Right renal cortex interstitium (tissue), 3 donors: ENCODE results near the gene CCT8L2. TPM values are rescaled to one million over a fixed set of nuclear protein-coding genes. Genes with fewer than 3 reads are reported as not detected.
"Not testable (repeated sequence)": the region's sequence is repeated elsewhere in the genome, so short reads cannot be mapped to it uniquely, and the experiment has no call there.

Source experiments
- DNase-seq, 3 donors: peaks; one replicate each; pipeline ENCODE4 v3.0.0-alpha.2; 2013; ENCODE audit warnings: low read depth in 3 of 3, low spot score in 2 of 3
- polyA plus RNA-seq, 3 donors: library from polyadenylated mRNA; unstranded; fragments of 120-200 nt; gene quantifications; one replicate each; pipeline ENCODE4 v1.2.1, GENCODE V29; 2013; ENCODE audit not compliant: insufficient read length in 3 of 3

The CCT8L2 gene
- polyA plus RNA-seq: not detected

- DNase-seq: not testable (repeated sequence)
Measured at GRCh38 chr22:16592710-16593109, at the start of gene CCT8L2. Gene CCT8L2, minus strand, starts transcription at chr22:16592810. Its CDS starts 260 bp downstream, at chr22:16592550.

DNA sequence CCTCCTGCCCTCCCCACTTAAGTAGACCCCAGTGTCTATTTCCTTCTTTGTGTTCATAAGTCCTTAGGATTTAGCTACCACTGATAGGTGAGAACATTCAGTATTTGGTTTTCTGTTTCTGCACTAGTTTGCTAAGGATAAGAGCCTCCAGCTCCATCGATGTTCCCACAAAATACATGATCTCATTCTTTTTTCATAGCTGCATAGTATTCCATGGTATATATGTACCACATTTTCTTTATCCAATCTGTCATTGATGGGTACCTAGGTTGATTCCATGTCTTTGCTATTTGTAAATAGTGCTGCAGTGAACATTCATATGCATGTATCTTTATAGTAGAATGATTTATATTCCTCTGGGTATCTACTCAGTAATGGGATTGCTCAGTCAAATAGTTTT, 42.8 kb upstream of the CCT8L2 start:
- not testable (repeated sequence) for DNase-seq

DNA sequence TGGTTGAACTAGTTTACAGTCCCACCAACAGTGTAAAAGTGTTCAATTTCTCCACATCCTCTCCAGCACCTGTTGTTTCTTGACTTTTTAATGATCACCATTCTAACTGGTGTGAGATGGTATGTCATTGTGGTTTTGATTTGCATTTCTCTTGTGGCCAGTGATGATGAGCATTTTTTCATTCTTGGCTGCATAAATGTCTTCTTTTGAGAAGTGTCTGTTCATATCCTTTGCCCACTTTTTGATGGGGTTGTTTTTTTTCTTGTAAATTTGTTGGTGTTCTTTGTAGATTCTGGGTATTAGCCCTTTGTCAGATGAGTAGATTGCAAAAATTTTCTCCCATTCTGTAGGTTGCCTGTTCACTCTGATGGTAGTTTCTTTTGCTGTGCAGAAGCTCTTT, 41.5 kb upstream of the CCT8L2 start:
- not testable (repeated sequence) for DNase-seq

DNA sequence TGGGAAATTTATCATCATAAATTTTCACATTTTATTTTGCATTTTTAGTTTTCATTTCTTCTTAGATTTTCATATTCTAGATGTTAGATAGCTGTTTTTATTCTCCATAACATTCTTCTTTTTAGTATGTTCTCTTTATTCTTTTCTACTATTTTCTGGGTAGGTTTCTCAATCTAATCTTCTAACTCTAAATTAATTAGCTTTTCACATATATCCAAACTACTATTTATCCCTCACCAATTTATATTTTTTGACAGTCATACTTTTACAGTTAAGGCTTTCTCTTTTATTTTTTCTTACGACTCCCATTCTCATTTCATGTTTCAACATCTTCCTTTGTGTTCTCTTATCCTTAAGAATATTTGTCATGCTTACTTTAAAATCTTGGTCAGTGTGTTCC, 35.9 kb upstream of the CCT8L2 start:
- not testable (repeated sequence) for DNase-seq

DNA sequence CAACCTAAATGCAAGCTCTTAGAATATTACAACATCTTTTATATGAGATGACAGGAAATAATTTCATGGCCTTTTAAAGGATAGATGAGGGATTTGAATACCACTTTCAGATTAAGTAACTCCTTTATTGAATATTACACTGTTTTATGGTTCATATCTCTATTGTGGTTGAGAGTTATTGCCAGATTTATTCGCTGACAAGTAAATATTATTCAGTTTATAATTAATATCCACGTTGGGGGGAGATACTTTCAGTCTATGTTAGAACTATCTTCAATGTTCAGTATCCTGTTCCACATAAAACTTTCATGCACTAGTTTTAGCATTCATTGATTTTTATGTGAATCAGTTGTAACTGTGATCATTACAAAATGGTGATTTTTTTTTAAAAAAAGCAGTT, 32.4 kb upstream of the CCT8L2 start:
- not testable (repeated sequence) for DNase-seq

DNA sequence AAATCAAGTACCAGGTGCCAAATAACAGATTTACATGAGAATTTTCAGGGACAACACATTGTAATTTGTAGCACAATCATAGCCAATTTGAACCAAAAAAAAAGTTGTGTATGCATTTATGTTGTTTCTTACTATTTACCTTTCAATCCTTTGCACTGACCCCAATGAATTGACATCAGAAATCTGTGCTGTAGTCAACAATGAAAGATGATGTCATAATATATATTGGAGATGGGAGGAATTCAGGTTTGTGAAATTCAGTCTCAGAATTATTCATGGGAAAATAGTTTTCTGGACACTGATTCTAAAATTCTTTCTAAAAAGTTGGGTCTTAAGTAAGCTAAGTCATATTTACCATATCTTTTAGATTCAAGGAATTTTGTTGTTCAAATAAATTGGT, 31.0 kb upstream of the CCT8L2 start:
- not testable (repeated sequence) for DNase-seq

DNA sequence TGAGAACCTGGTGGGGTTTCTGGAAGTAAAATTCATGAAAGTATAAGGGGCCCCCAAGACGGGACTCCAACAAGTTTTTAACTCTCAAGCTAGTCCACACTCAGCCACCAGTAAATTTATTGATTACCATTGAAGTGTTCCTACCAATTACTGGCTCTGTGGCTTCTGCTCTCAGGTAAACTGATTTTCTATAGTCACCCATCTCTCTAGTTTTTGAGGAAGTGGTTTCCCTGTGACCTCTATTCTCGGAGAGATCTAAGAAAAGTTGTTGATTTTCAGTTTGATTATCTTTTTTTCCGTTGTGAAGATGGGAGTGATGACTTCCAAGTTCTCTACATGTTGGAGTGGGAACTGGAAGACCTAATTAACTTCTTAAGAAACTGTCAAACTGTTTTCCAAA, 24.9 kb upstream of the CCT8L2 start:
- not testable (repeated sequence) for DNase-seq

GRCh38 chr22:16616390-16616938, 23.9 kb upstream of the CCT8L2 start:
- DNase-seq: not testable (repeated sequence)

DNA sequence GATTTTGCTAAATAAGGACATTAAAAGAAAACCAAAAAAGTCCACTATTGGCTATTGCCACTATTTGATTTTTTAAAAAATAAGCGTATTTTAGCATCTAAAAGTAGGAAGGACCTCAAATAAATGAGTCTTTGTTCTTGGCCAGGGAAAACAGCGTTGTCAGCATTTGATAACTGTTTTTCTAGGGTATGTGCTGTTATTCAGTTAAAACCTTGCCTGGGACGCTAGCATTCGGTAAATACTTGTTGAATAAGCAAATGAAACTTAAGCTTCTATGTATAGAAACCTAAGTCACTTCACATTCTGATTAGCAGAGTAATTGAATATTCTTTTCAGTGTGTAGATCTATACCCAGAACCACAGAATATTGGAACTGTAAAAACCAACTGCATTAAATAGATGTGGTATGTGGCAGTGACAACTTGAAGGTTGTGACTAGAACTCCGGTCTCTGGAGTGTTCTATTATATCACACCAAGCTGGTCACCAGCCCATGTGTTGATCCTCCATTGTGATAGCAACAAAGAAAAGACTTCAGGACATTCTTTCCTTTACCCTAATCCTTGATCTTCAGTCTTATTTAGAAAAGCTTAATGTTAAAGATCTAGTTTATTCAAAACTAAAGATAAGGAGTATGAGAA, 23.1 kb upstream of the CCT8L2 start:
- DNase-seq: not testable (repeated sequence)

GRCh38 chr22:16609548-16610261, 17.1 kb upstream of the CCT8L2 start:
- no peak for DNase-seq

DNA sequence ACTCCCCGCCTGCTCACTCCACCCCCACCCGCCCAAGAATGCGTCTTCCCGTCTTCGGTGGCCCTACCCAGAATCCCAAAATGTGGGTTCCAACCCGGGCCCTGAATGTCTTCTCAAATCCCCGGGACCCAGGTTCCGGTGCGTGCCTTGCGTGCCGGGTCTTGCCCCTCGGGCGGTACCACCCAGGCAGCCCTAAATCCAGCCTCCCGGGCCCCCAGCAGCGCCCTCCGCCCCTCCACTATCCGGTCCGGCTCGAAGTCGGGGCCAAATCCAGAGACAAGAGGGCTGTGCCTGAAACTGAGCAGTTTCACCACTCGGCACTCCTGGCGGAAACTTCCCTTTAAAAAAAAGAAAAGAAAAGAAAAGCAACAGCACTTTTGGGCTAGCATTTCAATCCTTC, 16.3 kb upstream of the CCT8L2 start:
- DNase-seq: no peak

- not testable (repeated sequence) for DNase-seq
Measured at GRCh38 chr22:16604257-16604998, 11.8 kb upstream of the CCT8L2 start.

DNA sequence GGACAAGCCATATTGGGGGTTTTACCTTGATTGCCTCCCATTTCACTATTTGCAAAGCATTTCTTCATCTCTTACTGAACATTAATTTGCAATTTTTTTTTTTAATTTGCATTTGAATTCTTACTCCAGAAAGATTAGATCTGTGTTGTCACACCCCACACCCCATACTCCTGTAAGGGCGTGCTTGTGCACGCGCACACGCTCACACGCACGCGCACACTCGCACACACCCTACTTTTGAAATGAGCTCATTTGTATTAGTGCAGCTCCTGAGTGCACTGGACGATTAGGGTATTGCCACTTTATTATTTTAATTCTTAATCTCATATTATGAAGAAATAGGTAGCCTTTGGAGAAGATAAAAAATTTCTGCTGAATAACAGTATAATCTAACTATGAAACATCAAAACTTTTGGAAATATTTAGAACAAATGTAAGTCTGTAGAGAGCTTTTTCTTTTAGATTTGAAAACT, 11.2 kb upstream of the CCT8L2 start:
- DNase-seq: not testable (repeated sequence)

DNA sequence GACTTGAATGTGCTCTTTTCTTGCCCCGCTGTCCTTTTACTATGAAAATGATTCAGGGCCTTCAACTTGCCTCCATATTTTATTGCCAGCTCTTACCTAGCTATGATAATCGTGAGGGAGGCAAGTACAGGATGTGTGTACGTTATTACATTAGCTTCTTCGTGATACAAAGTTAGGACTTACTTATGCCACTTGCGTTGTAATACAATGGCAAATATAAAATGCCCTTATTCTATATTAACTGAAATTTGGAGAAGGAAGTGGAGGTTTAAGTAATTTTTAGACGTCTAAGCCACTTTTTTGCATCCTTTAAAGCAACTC, 10.8 kb upstream of the CCT8L2 start:
- no peak for DNase-seq

DNA sequence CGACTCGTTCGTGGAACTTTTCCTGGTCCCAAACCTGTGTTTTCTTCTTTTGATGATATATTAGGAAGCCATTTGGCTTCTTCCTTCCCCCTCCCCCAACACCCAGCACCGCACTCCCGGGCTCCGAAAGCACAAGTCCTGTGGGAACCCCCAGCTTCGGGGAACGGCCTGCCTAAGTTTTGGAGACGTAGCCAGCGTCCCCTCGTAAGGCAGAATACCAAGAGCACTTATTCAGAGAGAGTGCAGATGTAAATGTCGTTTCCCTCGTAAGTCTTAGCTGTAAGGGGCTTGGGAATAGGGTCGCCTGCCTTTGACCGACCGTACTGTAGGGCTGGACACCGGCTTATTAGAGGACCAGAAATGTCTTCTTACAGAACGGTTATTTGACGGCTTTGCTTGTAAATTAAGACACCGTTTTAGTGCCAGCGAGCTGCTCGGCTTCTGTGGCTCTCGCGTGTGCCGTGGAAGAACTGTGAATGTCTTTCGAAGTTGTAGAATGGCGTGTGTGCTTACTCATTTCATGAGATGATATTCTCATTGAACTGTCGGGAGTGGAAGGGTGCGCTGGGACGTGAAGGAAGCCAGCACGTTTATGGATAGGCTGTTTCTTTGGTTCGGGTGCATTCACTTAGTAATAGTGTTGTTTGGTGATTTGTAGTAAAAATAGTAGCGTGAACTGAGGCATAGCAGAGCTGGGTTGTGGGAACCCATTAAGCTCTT, 10.3 kb upstream of the CCT8L2 start:
- DNase-seq: not testable (repeated sequence)

GRCh38 chr22:16602224-16602727, 9.7 kb upstream of the CCT8L2 start:
- DNase-seq: not testable (repeated sequence)

DNA sequence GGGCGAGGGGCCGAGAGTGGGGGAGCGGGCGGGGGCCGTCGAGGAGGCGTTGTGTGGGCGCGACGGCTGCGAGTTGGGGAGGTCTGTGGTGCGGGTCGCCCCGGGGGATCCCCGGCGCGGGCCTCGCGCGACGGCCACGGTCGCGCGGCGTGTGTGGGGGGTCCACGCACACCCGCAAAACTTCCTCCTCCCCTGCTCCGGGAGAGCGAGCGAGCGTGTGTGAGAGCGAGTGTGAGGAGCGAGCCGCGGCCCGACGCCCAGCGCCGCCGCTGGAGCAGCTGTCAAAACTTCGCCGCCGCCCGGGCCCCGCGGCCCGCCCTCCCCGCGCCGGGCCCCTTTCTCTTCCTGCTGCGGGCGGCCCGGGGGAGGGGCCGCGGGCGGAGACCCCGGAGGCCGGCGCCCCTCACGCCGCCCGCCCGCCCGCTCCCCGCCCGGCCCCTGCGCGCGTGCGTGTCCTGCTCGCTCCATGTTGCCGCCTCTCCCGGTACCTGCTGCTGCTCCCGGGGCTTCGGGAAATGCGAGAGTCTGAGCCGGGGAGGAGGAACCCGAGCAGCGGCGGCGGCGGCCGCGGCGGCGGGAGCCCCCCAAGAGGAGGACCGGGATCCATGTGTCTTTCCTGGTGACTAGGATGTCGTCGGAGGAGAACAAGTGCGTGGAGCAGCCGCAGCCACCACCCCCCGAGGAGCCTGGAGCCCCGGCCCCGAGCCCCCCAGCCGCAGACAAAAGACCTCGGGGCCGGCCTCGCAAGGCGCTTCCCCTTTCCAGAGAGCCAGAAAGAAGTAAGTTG, 9.0 kb upstream of the CCT8L2 start:
- DNase-seq: no peak

DNA sequence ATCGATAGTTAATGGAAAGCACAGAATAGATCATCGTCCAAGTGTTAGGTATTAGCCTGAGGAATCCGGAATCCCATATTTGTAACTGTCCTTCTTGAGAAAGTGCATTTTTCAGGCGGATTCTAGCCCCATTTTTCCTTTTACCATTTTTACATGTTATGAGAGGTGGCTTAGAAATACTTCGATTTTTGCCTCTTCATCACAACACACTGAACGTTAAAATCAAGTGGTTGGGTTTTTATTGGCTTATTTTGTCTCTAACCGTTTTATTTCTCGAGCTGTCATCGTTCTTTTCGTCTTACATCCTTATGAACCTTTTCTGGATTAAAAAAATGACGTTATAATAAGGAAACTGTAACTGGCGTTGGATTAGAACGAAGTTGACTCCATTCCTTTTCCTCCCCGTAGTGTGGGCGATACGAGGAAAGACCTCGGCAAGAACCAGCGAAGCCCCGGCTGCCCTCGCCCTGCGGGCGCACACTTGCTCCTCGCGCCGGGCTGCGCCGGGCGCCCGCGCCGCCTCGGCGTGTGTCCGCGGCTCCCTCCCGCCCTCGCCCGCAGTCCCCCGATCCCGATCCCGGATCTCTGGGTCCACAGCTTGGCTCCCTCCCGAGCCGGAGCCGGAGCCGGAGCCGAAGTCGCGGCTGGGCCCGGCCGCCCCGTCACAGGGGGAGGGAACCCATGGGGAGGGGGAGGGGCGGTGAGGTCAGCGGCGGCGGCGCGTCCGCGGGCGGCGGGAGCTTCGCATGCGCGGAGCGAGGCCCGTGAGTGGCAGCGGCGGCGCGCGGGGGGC, 8.2 kb upstream of the CCT8L2 start:
- DNase-seq: not testable (repeated sequence)

- not testable (repeated sequence) for DNase-seq
Measured at GRCh38 chr22:16599648-16600047, 7.0 kb upstream of the CCT8L2 start.
